ENCODE data around the gene LPCAT3. TPM values are rescaled to one million over a fixed set of nuclear protein-coding genes. Genes with fewer than 3 reads are reported as not detected.

The LPCAT3 gene
- total RNA-seq, 1 experiment from 2014 or later, result 45.8 TPM

- ChIA-PET RAD21 (ENCODE audit: low non-redundant PET in 1 of 2, low total read pairs in 2 of 2, uncharacterized antibody in 2 of 2, unreplicated experiment in 2 of 2) (interaction anchor here in 1 of 2 experiments (1.5 to 4.0 kb wide), 2 partner anchors 16 to 36 kb away, joined by 3 to 22 read pairs; no protein-coding TSS in a partner anchor), POLR2A (interaction anchor here (0.7 to 9.9 kb wide), 18 partner anchors 9 to 195 kb away, joined by 3 to 269 read pairs (median 4); partner anchors contain the start of genes ATN1, C12orf57, LPCAT3 and PHB2), CTCF (interaction anchor here (1.1 to 6.0 kb wide), 6 partner anchors 11 to 147 kb away, joined by 3 to 101 read pairs (median 8); partner anchors contain the start of genes C12orf57, LPCAT3, RNU7-1 and SPSB2)
- H3K27me3 ChIP-seq (ENCODE audit: insufficient read depth, low read length), result no peaks in the 10 kb centered on the region
- DNase-seq (ENCODE audit: low read depth, low spot score), result no peak
- H3K9me2 ChIP-seq (ENCODE audit: insufficient read depth), result no peaks in the 10 kb centered on the region
- peaks cover 2 to 10% of the 10 kb centered on the region in 2 experiments; a peak in 2 of 4 replicates for H3K36me3 ChIP-seq (ENCODE audit: control insufficient read depth in 1 of 2, insufficient read depth in 2 of 2, low read length in 2 of 2)
- BruUV-seq (replicated peaks), result TSS peak; percentile 59
- peak; percentile 31 for ATAC-seq
- no peaks in the 10 kb centered on the region for H3K9me3 ChIP-seq (ENCODE audit: control insufficient read depth in 1 of 2, insufficient read depth in 1 of 2, low read depth in 1 of 2, low read length in 2 of 2)
- H3K4me1 ChIP-seq (ENCODE audit: control insufficient read depth in 1 of 2, insufficient read depth in 2 of 2, low read length in 2 of 2), result peaks cover 28 to 52% of the 10 kb centered on the region in 2 experiments
- peaks cover 34% of the 10 kb centered on the region for H3K79me2 ChIP-seq (ENCODE audit: insufficient read depth, low read length)
- H3K4me3 ChIP-seq (replicated peaks in 1 of 2; ENCODE audit: low read depth in 1 of 2, low read length in 2 of 2), result peak overlapping the region; percentile 96 to 99
- peak overlapping the region; percentile 87 for H3K4me2 ChIP-seq (ENCODE audit: low read length)
- peak overlapping the region; percentile 100 for H3K9ac ChIP-seq (ENCODE audit: low read length)
- no peak for TF ChIP-seq ZFX (IDR thresholded peaks at IDR 0.05)
- TF ChIP-seq CTCF (IDR thresholded peaks at IDR 0.05 in 2 of 3, conservative IDR thresholded peaks at IDR 0.05 in 1 of 3; ENCODE audit: borderline replicate concordance in 1 of 3, insufficient read depth in 1 of 3, low read depth in 2 of 3, low read length in 2 of 3), result no peak
- no peak for TF ChIP-seq JUND (IDR thresholded peaks at IDR 0.05)
- TF ChIP-seq SRF (IDR thresholded peaks at IDR 0.05; ENCODE audit: low read depth), result no peak
- peak; percentile 66 for TF ChIP-seq YY1 (IDR thresholded peaks at IDR 0.05; ENCODE audit: extremely low read depth, insufficient replicate concordance, low read depth, low read length)
- TF ChIP-seq ZNF274 (IDR thresholded peaks at IDR 0.05; ENCODE audit: low read depth, low read length), result no peak
- no peak for TF ChIP-seq FOSL1 (IDR thresholded peaks at IDR 0.05; ENCODE audit: low read depth)
- no peak for TF ChIP-seq SIN3A (IDR thresholded peaks at IDR 0.05; ENCODE audit: low read depth)
- no peak for TF ChIP-seq REST (IDR thresholded peaks at IDR 0.05; ENCODE audit: low read depth)
- TF ChIP-seq EZH2 (IDR thresholded peaks at IDR 0.05), result no peak
- TF ChIP-seq MAX (IDR thresholded peaks at IDR 0.05), result no peak
- no peak for TF ChIP-seq CEBPB (IDR thresholded peaks at IDR 0.05; ENCODE audit: low read depth)
- TF ChIP-seq CBX3 (IDR thresholded peaks at IDR 0.05; ENCODE audit: low read depth), result no peak
- TF ChIP-seq ZBTB33 (IDR thresholded peaks at IDR 0.05; ENCODE audit: extremely low read depth, insufficient replicate concordance, low read length), result no peak
- TF ChIP-seq TCF7L2 (IDR thresholded peaks at IDR 0.05; ENCODE audit: borderline replicate concordance, extremely low read depth, insufficient read depth, insufficient read length), result no peak
- TF ChIP-seq EGR1 (IDR thresholded peaks at IDR 0.05; ENCODE audit: low read depth), result no peak
- peak; percentile 44 for TF ChIP-seq POLR2A (IDR thresholded peaks at IDR 0.05; ENCODE audit: borderline replicate concordance, extremely low read depth, insufficient read depth, insufficient read length)
- TF ChIP-seq ELF1 (IDR thresholded peaks at IDR 0.05; ENCODE audit: borderline replicate concordance, low read depth), result no peak
- H3K27ac ChIP-seq (ENCODE audit: low read depth, low read length), result peak overlapping the region; percentile 97
- H4K20me1 ChIP-seq (ENCODE audit: insufficient read depth), result peaks cover 8% of the 10 kb centered on the region; the same call in 1 of the 2 replicates
- intact Hi-C loops (cut with micrococcal nuclease), result loop anchor here (1.0 to 5.0 kb wide), 2 partner anchors 15 to 209 kb away; partner anchors contain the start of gene MLF2
- H2AFZ ChIP-seq (ENCODE audit: low read depth, low read length, poor library complexity, severe bottlenecking), result no peak overlapping the region
These were observed 57.0 kb downstream of the LPCAT3 start for GRCh38 chr12:6961278-6961694.

All from HCT116 (cell line).